ENCODE measurements around the gene ZSWIM6.

Gene ZSWIM6

GRCh38 chr5:61477788-61478187 lies 145.7 kb downstream of the ZSWIM6 start:
- TF ChIP-seq, protein P1, sequence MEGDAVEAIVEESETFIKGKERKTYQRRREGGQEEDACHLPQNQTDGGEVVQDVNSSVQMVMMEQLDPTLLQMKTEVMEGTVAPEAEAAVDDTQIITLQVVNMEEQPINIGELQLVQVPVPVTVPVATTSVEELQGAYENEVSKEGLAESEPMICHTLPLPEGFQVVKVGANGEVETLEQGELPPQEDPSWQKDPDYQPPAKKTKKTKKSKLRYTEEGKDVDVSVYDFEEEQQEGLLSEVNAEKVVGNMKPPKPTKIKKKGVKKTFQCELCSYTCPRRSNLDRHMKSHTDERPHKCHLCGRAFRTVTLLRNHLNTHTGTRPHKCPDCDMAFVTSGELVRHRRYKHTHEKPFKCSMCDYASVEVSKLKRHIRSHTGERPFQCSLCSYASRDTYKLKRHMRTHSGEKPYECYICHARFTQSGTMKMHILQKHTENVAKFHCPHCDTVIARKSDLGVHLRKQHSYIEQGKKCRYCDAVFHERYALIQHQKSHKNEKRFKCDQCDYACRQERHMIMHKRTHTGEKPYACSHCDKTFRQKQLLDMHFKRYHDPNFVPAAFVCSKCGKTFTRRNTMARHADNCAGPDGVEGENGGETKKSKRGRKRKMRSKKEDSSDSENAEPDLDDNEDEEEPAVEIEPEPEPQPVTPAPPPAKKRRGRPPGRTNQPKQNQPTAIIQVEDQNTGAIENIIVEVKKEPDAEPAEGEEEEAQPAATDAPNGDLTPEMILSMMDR (IDR thresholded peaks at IDR 0.05), result no peak

DNA sequence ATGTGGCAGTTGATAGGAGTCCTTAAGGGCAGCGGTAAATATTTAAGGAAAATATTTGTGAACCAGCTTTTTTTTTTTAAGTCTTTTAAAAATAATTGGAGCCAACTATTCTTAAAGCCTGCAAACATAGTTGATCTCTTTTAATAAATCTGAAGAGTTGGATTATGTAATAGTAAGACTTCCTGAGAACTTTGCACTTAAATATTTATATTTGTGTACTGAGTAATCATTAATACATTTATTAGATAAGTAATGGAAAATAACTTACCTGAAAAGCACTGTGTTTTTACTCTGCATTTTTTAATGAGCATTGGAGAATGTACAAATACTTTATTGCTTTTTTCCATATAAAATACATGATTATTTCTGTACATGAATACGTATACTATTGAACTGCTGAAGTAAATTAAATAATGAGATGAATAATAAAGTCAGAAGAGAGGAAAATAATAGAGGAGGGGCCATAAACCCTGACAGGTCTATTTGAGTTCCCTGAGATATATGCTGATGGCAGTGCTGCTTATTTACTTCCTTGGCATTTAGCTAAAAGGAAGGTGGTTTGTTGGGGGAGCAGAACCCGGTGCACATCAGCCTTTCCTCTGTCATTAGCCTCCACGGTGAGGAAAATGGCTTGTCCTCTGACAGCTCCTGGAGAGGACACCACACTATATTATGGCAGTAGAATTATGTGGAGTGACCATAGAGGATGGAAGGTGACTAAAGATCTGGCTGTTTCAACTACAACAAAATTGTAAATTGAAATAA lies 148.0 kb downstream of the ZSWIM6 start:
- TF ChIP-seq, protein P1 (IDR thresholded peaks at IDR 0.05), result no peak
- DNase-seq (ENCODE audit: low spot score), result no peak
- no peak overlapping the region for H3K27ac ChIP-seq
- H3K4me3 ChIP-seq, result no peak overlapping the region

More at GRCh38 chr5:61477788-61478187, 145.7 kb downstream of the ZSWIM6 start:
- no peak overlapping the region for H3K27ac ChIP-seq
- H3K4me3 ChIP-seq, result no peak overlapping the region
- DNase-seq (ENCODE audit: low spot score), result no peak

GRCh38 chr5:61482980-61483379 lies 150.9 kb downstream of the ZSWIM6 start:
- no peak for DNase-seq (ENCODE audit: low spot score)
- Histone ChIP-seq H3K4me3 (no peak overlapping the region), H3K27ac (no peak overlapping the region)
- TF ChIP-seq, protein P1 (IDR thresholded peaks at IDR 0.05), result no peak

- TF ChIP-seq, protein P1 (IDR thresholded peaks at IDR 0.05), result no peak
- no peak for DNase-seq (ENCODE audit: low spot score)
These were observed 154.4 kb downstream of the ZSWIM6 start for GRCh38 chr5:61486476-61486875.

DNA sequence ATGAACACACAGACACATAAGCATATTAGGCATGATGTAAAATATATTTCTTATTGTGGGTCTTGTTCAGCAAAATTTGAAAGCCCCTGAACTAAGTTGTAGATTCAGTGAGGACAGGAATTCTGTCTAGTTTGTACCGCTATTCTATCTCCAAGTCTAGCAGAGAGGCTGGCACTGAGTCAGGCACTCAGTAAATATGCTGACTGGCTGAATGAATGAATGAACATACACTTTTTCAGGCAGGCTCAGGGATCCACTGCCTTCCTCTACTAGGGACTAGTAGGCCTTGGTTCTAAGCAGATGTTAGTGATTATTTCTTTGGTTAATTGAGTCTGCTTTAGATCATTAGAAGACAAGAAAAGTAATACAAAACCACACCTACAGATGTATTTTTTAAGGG lies 157.5 kb downstream of the ZSWIM6 start:
- H3K27ac ChIP-seq, result no peak overlapping the region
- no peak for DNase-seq (ENCODE audit: low spot score)
- no peak overlapping the region for H3K4me3 ChIP-seq
- TF ChIP-seq, protein P1 (IDR thresholded peaks at IDR 0.05), result no peak

More at GRCh38 chr5:61486476-61486875, 154.4 kb downstream of the ZSWIM6 start:
- Histone ChIP-seq H3K27ac (no peak overlapping the region), H3K4me3 (no peak overlapping the region)

DNA sequence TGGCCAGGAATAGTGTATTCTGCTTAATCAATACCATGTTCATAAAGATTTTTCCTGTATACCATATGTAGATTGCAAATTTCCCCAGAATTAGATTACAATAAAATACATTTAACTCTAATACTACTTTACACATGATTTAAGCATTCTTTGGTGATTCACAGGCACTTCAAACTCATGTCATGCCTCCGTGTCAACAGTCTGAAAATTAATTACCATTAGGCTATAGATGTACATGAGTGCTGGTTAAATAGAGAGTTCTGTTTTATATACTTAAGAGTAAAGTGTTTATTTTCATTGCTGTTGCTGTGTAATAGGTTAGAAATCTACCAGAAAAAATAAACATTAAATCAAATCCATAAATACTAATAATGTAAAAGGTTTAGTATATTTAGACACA lies 159.8 kb downstream of the ZSWIM6 start:
- Histone ChIP-seq H3K4me3 (no peak overlapping the region), H3K27ac (no peak overlapping the region)
- TF ChIP-seq, protein P1 (IDR thresholded peaks at IDR 0.05), result no peak
- DNase-seq (ENCODE audit: low spot score), result no peak

DNA sequence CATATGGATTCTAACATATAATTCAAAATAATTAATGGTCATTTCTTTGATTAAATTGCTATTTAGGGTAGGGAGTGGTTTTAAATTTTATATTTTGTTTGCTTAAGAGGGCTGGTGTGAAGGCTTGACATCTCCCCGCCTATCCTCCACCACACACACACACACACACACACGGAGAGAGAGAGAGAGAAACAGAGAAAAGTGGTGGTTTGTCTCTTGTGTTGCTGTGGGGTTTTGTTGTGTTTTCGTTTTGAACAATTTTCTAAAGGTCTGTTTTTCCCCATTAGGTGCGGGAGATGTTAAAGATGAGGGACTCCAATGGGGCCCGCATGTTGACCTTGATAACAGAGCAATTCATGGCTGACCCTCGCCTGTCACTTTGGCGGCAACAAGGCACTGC lies 161.9 kb downstream of the ZSWIM6 start:
- TF ChIP-seq, protein P1 (IDR thresholded peaks at IDR 0.05), result no peak
- no peak overlapping the region for H3K27ac ChIP-seq

More for the DNA sequence above, 161.9 kb downstream of the ZSWIM6 start:
- H3K4me3 ChIP-seq, result no peak overlapping the region
- no peak for DNase-seq (ENCODE audit: low spot score)
